Hepatocyte (in vitro differentiated cells): ENCODE data around the gene PROZ. TPM values are rescaled to one million over a fixed set of nuclear protein-coding genes. Genes with fewer than 3 reads are reported as not detected.

Source experiments
- DNase-seq: peaks from one replicate; pipeline ENCODE4 v3.0.0-alpha.2; 2016; ENCODE audit warnings: low spot score
- H2AFZ ChIP-seq: fragments of 200-600 bp; sonication (generic); 2 replicates; pipeline ENCODE4 v1.6.0; 2016; ENCODE audit warnings: antibody characterized with exemption, mild to moderate bottlenecking
- H3K27ac ChIP-seq: fragments of 200-600 bp; sonication (generic); 2 replicates; pipeline ENCODE4 v1.5.1; 2016; ENCODE audit warnings: mild to moderate bottlenecking
- H3K27me3 ChIP-seq: fragments of 200-600 bp; sonication (generic); 2 replicates; pipeline ENCODE4 v1.6.1; 2016
- H3K36me3 ChIP-seq: fragments of 200-600 bp; sonication (generic); replicated peaks from 2 replicates; pipeline ENCODE4 v1.5.1; 2016; ENCODE audit warnings: low read depth; ENCODE audit not compliant: insufficient read depth
- H3K4me1 ChIP-seq: fragments of 200-600 bp; sonication (generic); 2 replicates; pipeline ENCODE4 v1.5.1; 2016; ENCODE audit warnings: mild to moderate bottlenecking, moderate library complexity; ENCODE audit not compliant: insufficient read depth
- H3K4me2 ChIP-seq: fragments of 200-600 bp; sonication (generic); 2 replicates; pipeline ENCODE4 v1.6.0; 2016
- H3K4me3 ChIP-seq: fragments of 200-600 bp; sonication (generic); 2 replicates; pipeline ENCODE4 v1.5.1; 2016; ENCODE audit warnings: mild to moderate bottlenecking
- H3K79me2 ChIP-seq: fragments of 200-600 bp; sonication (generic); 2 replicates; pipeline ENCODE4 v1.6.0; 2017; ENCODE audit warnings: mild to moderate bottlenecking
- H3K9me2 ChIP-seq: fragments of 200-600 bp; sonication (generic); replicated peaks from 2 replicates; pipeline ENCODE4 v1.6.0; 2017; ENCODE audit warnings: mild to moderate bottlenecking; ENCODE audit not compliant: insufficient read depth
- H3K9me3 ChIP-seq: fragments of 200-600 bp; sonication (generic); 2 replicates; pipeline ENCODE4 v1.5.1; 2016; ENCODE audit warnings: low read depth, mild to moderate bottlenecking
- H4K20me1 ChIP-seq: fragments of 200-600 bp; sonication (generic); 2 replicates; pipeline ENCODE4 v1.6.0; 2016; ENCODE audit warnings: mild to moderate bottlenecking; ENCODE audit not compliant: insufficient read depth, poor library complexity, severe bottlenecking
- CTCF ChIP-seq: fragments of 200-600 bp; sonication (generic); IDR thresholded peaks from 2 replicates; pipeline ENCODE4 v1.5.1; 2016; ENCODE audit warnings: antibody characterized with exemption, mild to moderate bottlenecking; ENCODE audit not compliant: poor library complexity
- EZH2 ChIP-seq: fragments of 200-600 bp; sonication (generic); IDR thresholded peaks from 2 replicates; pipeline ENCODE4 v1.6.1; 2016; ENCODE audit warnings: antibody characterized with exemption, mild to moderate bottlenecking, borderline replicate concordance
- EZH2phosphoT487 ChIP-seq: fragments of 200-600 bp; sonication (generic); IDR thresholded peaks from one replicate; pipeline ENCODE4 v1.6.1; 2018; ENCODE audit warnings: antibody characterized with exemption, mild to moderate bottlenecking, low read depth, moderate library complexity; ENCODE audit not compliant: unreplicated experiment, severe bottlenecking
- whole genome bisulfite sequencing: methylation state at CpG from one replicate; pipeline ENCODE4 v1.1.6; 2016; ENCODE audit warnings: low lambda C conversion rate; ENCODE audit errors: missing lambda C conversion rate; 5-methylcytosine and 5-hydroxymethylcytosine counted together
- polyA plus RNA-seq: library from polyadenylated mRNA; unstranded; fragments of >200 nt; fragmentation: Nextera tagmentation; extraction: Ambion mirVana; gene quantifications from 2 replicates; pipeline ENCODE4 v1.2.1, GENCODE V29; 2016
- total RNA-seq: library from RNA; depleted of rRNA; stranded (reverse); fragments of >200 nt; gene quantifications from 2 replicates; pipeline ENCODE4 v1.2.3, GENCODE V29; 2014

PROZ gene
- total and polyA plus RNA-seq, 2 experiments from 2014 or later = 4.7 TPM

- H3K4me1 ChIP-seq = peaks cover 25% of the 10 kb centered on the region
- H3K9me3 ChIP-seq = no peaks in the 10 kb centered on the region
- peaks cover 25% of the 10 kb centered on the region for H4K20me1 ChIP-seq
- DNase-seq = no peak
- no peaks in the 10 kb centered on the region for H3K27me3 ChIP-seq
- peak overlapping the region; percentile 99 for H2AFZ ChIP-seq
- WGBS = 40% methylated on average over 3 of the region's 3 CpGs
- H3K36me3 ChIP-seq = no peaks in the 10 kb centered on the region
- H3K9me2 ChIP-seq = no peaks in the 10 kb centered on the region
- H3K4me3 ChIP-seq = peak overlapping the region; percentile 100
- H3K27ac ChIP-seq = peak overlapping the region; percentile 100
- H3K4me2 ChIP-seq = peak overlapping the region; percentile 94
- no peak for TF ChIP-seq EZH2phosphoT487
- TF ChIP-seq CTCF = no peak
- peaks cover 85% of the 10 kb centered on the region for H3K79me2 ChIP-seq
Measured at GRCh38 chr13:113207460-113207859, 49.0 kb downstream of the PROZ start.

- H2AFZ ChIP-seq = peak overlapping the region; percentile 99
- peak overlapping the region; percentile 100 for H3K27ac ChIP-seq
- H3K4me3 ChIP-seq = peak overlapping the region; percentile 100
- H3K9me3 ChIP-seq = no peaks in the 10 kb centered on the region
- peak overlapping the region; percentile 94 for H3K4me2 ChIP-seq
- H3K27me3 ChIP-seq = no peaks in the 10 kb centered on the region
- H3K9me2 ChIP-seq = no peaks in the 10 kb centered on the region
- peaks cover 30% of the 10 kb centered on the region for H4K20me1 ChIP-seq
- under 1% methylated on average over 44 of the region's 44 CpGs for whole genome bisulfite sequencing
- peaks cover 85% of the 10 kb centered on the region for H3K79me2 ChIP-seq
- peaks cover 25% of the 10 kb centered on the region for H3K4me1 ChIP-seq
- TF ChIP-seq EZH2 (no peak), CTCF (no peak), EZH2phosphoT487 (no peak)
- no peaks in the 10 kb centered on the region for H3K36me3 ChIP-seq
- peak; percentile 75 for DNase-seq
Measured at GRCh38 chr13:113207890-113208420, 49.5 kb downstream of the PROZ start.

- TF ChIP-seq EZH2 (no peak), EZH2phosphoT487 (no peak), CTCF (no peak)
- H3K4me2 ChIP-seq = peak within 1 kb of the TSS; percentile 94
- DNase-seq = peak; percentile 96
- WGBS = under 1% methylated on average over 57 of the region's 103 CpGs
- peaks cover 35% of the 10 kb centered on the region for H4K20me1 ChIP-seq
- H3K4me1 ChIP-seq = peaks cover 21% of the 10 kb centered on the region
- H2AFZ ChIP-seq = peak within 1 kb of the TSS; percentile 99
- H3K27me3 ChIP-seq = no peaks in the 10 kb centered on the region
- H3K79me2 ChIP-seq = peaks cover 85% of the 10 kb centered on the region
- no peaks in the 10 kb centered on the region for H3K9me3 ChIP-seq
- peak within 1 kb of the TSS; percentile 100 for H3K27ac ChIP-seq
- H3K36me3 ChIP-seq = no peaks in the 10 kb centered on the region
- no peaks in the 10 kb centered on the region for H3K9me2 ChIP-seq
- H3K4me3 ChIP-seq = peak within 1 kb of the TSS; percentile 100
Measured at GRCh38 chr13:113208421-113209335, 50.2 kb downstream of the PROZ start, which contains the start of gene PCID2. Gene PCID2 (minus strand): TSS chr13:113208669. CDS start chr13:113208634, 35 bp downstream.
